ENCODE measurements around the gene SOD1.

DNA sequence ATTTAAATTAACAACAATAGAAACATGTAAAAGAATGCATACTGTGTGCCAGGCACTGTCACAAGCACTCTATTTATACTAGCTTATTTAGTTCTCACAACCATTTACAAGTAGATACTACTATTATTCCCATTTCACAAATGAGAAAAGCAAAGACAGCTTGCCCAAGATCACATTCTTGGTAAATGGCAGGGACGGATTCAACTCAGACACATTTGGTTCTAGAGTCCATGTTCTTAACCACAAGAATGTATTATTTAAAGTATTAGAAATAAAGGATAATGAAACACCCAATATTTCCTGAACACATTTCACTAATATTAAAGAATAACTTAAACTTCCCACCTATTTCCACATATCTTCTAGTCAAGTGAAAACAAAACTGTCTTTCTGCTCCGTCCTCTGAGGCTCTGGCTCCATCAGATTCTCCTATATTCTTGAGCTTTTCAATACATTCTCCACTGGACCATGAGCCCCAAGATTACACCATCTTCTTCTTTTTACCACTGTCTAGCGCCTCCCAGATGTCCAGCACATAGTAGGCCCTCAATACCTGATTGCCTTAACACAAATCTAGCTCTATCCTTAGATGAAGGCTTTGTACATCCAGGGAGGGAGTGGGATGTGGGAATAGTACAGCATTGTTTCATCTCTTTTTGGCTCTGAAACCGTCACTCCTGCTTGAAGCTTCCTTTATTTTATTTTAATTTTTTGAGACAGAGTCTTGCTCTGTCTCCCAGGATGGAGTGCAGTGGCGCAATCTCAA, 29.3 kb downstream of the SOD1 start:
- no peak for TF ChIP-seq EP300 (IDR thresholded peaks at IDR 0.05)
- TF ChIP-seq CTCF (IDR thresholded peaks at IDR 0.05): no peak
